HG02938 (cell line): ENCODE data around the gene CRTC1.

ENCODE experiments used
- ATAC-seq: cut with Tn5 transposase; IDR thresholded peaks from one replicate; pipeline ENCODE4 v1.9.1; 2021; ENCODE audit warnings: mild to moderate bottlenecking, moderate library complexity; ENCODE audit not compliant: unreplicated experiment

CRTC1 gene

GRCh38 chr19:18780631-18781030 is 97.2 kb downstream of the CRTC1 start:
- ATAC-seq: no peak

DNA sequence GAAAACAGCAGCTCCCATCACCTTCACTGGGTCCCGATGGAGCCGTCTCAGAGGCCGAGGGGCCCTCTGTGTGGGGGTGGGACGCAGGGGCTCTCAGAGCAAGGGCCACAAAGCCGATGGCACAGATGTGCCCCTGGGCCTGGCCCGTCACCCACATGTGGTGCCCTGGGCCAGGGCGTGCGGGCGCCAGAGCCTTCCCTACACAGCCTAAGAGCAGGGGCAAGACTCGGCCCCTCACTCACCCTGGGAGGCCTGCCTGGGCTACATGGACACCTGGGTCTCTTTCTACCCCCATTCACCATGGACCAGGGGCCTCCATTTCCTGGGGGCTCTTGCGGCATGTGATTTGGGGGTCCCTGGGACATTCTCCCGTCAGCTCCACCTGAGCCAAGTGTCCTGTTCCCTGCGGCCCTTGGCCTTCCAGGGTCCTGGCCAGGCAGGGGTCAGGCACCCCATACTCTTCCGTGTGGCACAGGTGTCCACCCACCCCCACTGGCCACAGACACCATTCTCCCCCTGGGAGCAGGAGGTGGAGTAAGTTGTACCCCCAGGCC is 97.6 kb downstream of the CRTC1 start:
- ATAC-seq: no peak

GRCh38 chr19:18781885-18782527 is 98.5 kb downstream of the CRTC1 start:
- no peak for ATAC-seq

GRCh38 chr19:18782559-18783225 is 99.2 kb downstream of the CRTC1 start:
- no peak for ATAC-seq

GRCh38 chr19:18783958-18784785 is 100.7 kb downstream of the CRTC1 start:
- ATAC-seq: no peak

- ATAC-seq: no peak
Observed at GRCh38 chr19:18784786-18785120, 101.3 kb downstream of the CRTC1 start.

DNA sequence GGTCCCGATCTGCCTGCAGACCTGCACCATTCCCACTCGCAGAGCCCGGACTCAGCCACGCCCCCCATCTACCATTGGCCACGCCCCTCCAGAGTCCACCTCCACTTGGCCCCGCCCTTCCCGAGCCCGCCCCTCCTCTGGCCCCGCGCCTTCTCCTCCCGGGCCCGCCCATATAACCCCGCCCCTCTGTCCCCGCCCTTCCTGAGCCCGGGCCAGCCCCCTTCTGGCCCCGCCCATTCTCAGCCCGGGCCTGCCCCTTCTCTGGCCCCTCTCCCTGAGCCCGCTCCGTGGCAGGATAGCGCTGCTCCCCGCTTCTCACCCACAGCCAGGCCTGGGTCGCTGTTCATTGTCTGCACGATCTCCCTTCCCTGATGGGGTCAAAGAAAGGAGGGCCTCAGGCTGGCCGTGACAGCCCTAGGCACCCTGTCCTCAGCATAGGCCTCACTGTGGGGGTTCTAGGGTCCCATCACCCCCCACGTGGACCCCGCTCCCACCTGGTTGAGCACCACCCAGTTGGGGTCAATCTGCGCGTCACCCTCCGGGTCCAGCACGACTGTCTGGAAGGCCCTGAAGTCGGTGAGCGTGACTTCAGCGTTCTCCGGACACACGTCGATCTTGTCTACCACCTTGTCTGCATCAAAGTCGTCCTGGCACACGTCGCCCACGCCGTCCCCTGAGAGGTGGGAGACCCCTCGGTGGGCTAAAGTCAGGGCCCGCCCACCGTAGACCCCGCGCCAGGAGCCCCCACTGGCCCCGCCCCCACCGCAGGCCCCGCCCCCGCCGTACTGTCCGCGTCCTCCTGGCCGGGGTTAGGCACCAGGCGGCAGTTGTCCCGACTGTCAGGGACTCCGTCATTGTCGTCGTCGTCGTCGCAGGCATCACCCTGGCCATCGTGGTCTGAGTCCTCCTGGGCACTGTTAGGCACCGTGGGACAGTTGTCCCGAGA is 102.0 kb downstream of the CRTC1 start:
- no peak for ATAC-seq

DNA sequence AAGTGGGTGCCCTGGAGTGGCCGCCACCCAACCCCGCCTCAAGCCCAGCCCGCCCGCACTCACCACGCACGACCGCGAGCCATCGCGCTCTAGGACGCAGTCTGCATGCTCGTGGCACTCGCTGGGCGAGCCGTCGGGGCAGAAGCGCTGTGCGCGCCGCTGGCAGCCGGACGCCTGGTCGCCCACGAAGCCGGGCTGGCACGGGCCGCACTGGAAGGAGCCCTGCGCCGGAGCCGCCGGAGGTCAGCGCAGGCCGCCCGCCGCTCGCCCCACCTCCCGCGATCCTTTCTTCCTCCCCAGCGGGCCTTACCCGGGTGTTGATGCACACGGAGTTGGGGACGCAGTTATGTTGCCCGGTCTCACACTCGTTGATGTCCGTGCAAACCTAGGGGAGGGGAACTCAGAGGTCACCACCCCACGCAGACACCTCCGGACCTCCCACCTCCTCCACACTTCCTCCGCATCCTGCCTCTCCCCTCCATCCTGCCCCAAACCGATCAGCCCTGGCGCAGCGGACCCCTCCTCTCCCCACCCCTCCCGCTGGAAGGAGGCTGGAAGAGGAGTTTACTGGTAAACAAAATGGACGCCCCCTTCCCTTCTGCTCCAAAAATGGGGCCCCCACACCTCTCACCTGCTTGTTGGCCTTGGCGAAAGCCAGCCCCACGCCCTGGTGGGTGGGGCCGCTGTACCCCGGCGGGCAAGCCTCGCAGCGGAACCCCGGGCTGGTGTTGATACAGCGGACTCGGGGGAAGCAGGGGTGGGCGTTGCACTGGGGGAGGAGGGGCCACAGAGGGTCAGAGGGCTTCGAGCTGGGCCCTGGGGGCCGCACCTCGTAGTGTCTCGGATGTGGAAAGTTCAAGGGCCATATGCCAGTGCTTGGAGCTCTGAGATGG is 105.3 kb downstream of the CRTC1 start:
- no peak for ATAC-seq

- no peak for ATAC-seq
Observed at GRCh38 chr19:18789422-18789869, 106.0 kb downstream of the CRTC1 start.

DNA sequence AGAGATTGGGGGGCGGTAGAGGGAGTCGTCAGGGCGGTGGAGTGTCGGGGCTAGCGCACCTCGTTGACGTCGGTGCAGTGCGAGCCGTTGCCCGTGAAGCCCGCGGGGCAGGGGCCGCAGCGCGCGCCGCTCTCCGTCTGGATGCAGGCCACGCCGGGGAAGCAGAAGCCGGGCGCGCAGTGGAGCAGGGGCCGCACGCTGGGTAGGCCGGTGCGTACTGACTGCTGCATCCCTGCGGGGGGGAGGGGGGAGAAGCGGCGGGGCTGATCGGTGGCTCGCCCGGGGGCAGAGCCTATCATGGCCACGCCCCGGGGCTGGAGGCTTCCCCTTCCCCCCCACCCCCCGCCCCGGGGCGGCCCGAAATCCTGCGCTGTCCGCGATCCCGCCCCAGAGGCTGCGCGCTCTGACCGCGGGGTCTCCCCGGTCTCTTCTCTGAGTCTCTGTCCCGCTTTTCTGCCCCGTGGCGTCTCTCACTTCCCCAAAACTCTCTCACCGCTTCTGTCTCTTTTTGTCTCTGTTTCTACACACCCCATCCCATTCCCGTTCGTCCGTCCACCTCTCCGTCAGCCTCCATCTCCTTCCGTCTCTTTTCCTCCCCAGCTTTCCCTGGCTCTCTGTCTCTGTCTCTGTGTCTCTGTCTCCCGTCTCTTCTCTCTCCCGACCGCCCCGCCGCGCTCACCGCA is 106.5 kb downstream of the CRTC1 start:
- ATAC-seq: no peak

- ATAC-seq: no peak
Observed at GRCh38 chr19:18790566-18791314, 107.3 kb downstream of the CRTC1 start, which contains the start of gene COMP. Gene COMP, minus strand, starts transcription at chr19:18791305. Its CDS starts 36 bp downstream, at chr19:18791269.

DNA sequence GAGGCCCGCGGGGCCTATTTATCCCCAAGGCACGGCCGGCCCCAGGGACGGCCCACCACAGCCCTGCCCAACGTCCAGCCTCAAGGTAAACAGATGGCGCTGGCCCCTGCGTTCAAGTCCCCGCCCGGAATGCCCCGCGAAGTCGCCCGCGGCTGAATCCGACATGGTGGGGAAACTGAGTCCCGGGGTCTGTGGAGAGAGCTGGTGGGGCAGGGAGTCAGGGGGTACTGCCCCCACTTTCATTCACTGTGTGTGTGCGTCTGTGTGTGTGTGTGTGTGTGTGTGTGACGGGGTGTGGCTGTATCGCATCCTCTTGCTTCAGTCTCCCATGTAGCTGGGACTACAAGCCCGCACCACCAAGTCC is 107.8 kb downstream of the CRTC1 start:
- no peak for ATAC-seq

DNA sequence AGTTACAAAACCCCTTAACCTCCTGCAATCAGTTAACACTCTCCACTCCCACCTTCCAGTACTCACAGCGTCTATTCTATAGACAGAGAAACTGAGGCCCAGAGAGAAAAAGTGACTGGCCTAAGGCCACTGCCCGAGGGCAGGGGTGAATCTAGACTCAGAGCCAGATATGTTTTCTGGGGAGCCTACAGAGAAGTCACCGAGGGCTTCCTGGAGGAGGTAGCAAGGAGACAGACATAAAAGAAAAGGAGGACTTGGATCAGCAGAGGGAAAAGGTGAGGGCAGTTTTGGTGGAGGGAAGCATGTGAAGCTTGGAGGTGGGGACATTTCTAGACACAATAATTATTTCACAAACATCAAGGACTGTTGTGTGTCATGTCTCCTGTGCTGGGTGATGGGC is 109.2 kb downstream of the CRTC1 start:
- ATAC-seq: no peak

GRCh38 chr19:18793144-18794028 is 109.9 kb downstream of the CRTC1 start:
- no peak for ATAC-seq

GRCh38 chr19:18794029-18794313 is 110.5 kb downstream of the CRTC1 start:
- ATAC-seq: no peak

DNA sequence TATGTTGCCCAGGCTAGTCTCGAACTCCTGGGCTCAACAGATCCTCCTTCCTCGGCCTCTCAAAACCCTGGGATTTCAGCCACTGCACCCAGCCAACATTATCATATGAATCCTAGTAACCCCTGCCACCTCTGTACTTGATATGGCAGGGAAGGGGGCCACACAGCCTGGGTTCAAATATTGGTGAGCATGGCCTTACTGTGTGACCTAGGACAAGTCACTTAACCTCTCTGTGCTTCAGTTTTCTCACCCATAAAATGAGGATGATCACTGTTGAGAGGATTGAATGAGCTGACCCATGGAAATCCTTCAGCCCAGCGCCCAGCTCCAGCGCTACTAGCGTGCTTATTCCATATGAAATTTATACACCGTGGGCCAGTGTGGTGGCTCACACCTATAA is 111.2 kb downstream of the CRTC1 start:
- no peak for ATAC-seq

DNA sequence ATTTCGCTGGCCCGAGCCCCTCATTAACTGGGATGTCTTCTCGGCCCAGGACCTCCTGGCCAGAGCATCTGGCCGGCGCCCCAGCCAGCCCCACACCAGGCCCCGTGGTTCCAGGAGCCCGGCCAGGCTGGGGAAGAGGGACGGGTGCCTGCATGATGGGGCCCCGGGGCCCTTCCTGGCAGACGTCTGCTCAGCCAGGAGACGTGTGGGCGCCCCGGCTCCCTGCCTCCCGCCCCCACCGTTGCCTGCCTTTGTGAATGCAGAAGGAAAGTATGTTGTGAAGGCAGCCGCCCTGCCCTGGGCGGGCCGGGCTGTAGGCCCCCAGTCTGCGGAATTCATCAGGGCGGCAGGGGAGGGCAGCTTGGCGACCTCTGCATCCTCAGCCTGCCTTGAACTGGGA is 112.1 kb downstream of the CRTC1 start:
- ATAC-seq: no peak
